ENCODE data around the gene AK2. TPM values are rescaled to one million over a fixed set of nuclear protein-coding genes. Genes with fewer than 3 reads are reported as not detected.

Gene AK2
- total RNA-seq, 1 experiment from 2014 or later = 213 TPM

DNA sequence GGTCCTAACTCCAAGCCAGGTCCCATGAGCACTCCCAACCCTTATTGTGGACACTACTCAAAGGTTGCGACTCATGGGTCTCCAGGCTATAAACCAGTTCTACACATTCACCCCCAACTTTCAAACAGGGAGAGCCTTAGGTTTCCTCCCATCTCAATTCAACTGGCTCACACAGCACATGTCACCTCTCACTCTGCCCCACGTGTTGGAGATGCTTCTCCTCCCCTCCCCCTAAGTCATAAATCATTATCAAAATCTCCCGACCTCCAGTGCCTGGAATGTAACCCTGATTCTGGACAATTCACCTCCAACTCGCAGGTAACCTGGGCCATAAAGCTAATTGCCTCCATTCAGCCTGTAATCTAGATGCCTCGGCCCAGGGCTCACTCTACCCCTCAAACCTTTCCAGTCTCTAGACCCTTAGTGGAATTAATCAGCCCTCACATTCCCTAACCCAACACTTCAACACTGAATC is 595 bp downstream of the AK2 start:
- Histone ChIP-seq H3K4me1 (ENCODE audit: insufficient read depth, low read length) (peaks cover 28% of the 10 kb centered on the region), H3K9me2 (replicated peaks; ENCODE audit: low read length) (no peaks in the 10 kb centered on the region), H3K4me3 (ENCODE audit: low read length) (peak overlapping the region; percentile 91), H3K4me2 (ENCODE audit: low read length) (peak overlapping the region; percentile 95), H3F3A (ENCODE audit: low read length, unreplicated experiment) (no peaks in the 10 kb centered on the region), H2AFZ (ENCODE audit: low read length) (peak overlapping the region; percentile 44), H3K79me2 (ENCODE audit: low read length) (peaks cover 56% of the 10 kb centered on the region), H4K20me1 (ENCODE audit: low read length) (peaks cover 36% of the 10 kb centered on the region), H3K27ac (ENCODE audit: low read length) (peak overlapping the region; percentile 66), H3K27me3 (ENCODE audit: low read length) (no peaks in the 10 kb centered on the region), H3K9me3 (ENCODE audit: low read length) (no peaks in the 10 kb centered on the region), H3K9ac (ENCODE audit: low read length) (peak overlapping the region; percentile 97), H3K36me3 (ENCODE audit: low read depth, low read length) (peaks cover 24% of the 10 kb centered on the region)
- TSS peak; percentile 54 for BruUV-seq (replicated peaks)
- intact Hi-C loops (cut with micrococcal nuclease) = loop anchor here (2.0 kb wide), 1 partner anchor 15 kb away; no protein-coding TSS in a partner anchor
- CTCF ChIA-PET = no interaction called here
- no peak for TF ChIP-seq EZH2phosphoT487 (IDR thresholded peaks at IDR 0.05; ENCODE audit: borderline replicate concordance, low read length)
- ATAC-seq (peak; percentile 14), DNase-seq (peak; percentile 23)
- POLR2A ChIA-PET (ENCODE audit: unreplicated experiment) = no interaction called here

DNA sequence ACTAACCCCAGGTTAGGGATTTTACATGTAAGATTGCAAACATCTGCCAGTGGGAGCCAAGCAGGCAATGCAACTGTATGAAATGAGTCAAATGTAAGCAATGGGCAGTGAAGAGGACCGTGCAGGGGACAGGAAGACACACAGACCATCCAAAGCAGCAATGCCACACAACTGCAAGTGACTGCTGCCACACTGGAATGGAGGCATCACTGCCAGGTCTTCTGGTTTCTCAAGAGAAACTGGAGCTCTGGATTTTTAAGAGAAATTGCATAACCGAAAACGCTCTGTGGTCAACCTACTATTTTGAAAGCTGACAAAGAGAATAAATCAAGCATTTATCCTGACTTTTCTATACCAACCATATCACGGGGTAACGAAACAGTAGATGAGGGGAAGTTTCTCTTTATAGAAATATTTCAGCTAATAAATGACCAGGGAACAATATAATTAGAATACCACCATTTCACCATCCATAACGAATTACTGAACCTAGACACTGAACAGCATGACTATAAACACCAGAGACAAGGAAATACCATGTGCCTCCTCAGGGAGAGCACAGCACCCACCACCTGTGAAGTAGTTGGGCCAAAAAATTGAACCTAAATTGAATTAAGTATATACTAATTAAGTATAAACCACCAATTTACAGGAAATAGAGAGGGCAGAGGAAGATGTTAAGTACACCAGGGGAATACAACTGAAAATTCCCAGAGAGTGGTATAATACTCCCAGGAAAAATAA is 4.4 kb downstream of the AK2 start:
- no peak overlapping the region for H3K9ac ChIP-seq (ENCODE audit: low read length)
- H4K20me1 ChIP-seq (ENCODE audit: low read length) = peaks cover 50% of the 10 kb centered on the region
- no peaks in the 10 kb centered on the region for H3K9me2 ChIP-seq (replicated peaks; ENCODE audit: low read length)
- H2AFZ ChIP-seq (ENCODE audit: low read length) = no peak overlapping the region
- H3K27ac ChIP-seq (ENCODE audit: low read length) = no peak overlapping the region
- H3K4me3 ChIP-seq (ENCODE audit: low read length) = no peak overlapping the region
- POLR2A ChIA-PET (ENCODE audit: unreplicated experiment) = no interaction called here
- peak overlapping the region; percentile 21; the same call in 1 of the 2 replicates for H3K4me2 ChIP-seq (ENCODE audit: low read length)
- no peaks in the 10 kb centered on the region for H3K27me3 ChIP-seq (ENCODE audit: low read length)
- intact Hi-C loops (cut with micrococcal nuclease) = no loop called here
- H3K4me1 ChIP-seq (ENCODE audit: insufficient read depth, low read length) = peaks cover 28% of the 10 kb centered on the region
- H3K79me2 ChIP-seq (ENCODE audit: low read length) = peaks cover 94% of the 10 kb centered on the region
- H3K9me3 ChIP-seq (ENCODE audit: low read length) = no peaks in the 10 kb centered on the region
- no peaks in the 10 kb centered on the region for H3F3A ChIP-seq (ENCODE audit: low read length, unreplicated experiment)
- ATAC-seq = no peak
- DNase-seq = no peak
- H3K36me3 ChIP-seq (ENCODE audit: low read depth, low read length) = peaks cover 50% of the 10 kb centered on the region
- CTCF ChIA-PET = interaction anchor here (0.6 kb wide), 1 partner anchor 11 kb away, joined by 3 read pairs; no protein-coding TSS in a partner anchor
- TF ChIP-seq, protein P1, sequence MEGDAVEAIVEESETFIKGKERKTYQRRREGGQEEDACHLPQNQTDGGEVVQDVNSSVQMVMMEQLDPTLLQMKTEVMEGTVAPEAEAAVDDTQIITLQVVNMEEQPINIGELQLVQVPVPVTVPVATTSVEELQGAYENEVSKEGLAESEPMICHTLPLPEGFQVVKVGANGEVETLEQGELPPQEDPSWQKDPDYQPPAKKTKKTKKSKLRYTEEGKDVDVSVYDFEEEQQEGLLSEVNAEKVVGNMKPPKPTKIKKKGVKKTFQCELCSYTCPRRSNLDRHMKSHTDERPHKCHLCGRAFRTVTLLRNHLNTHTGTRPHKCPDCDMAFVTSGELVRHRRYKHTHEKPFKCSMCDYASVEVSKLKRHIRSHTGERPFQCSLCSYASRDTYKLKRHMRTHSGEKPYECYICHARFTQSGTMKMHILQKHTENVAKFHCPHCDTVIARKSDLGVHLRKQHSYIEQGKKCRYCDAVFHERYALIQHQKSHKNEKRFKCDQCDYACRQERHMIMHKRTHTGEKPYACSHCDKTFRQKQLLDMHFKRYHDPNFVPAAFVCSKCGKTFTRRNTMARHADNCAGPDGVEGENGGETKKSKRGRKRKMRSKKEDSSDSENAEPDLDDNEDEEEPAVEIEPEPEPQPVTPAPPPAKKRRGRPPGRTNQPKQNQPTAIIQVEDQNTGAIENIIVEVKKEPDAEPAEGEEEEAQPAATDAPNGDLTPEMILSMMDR (conservative IDR thresholded peaks at IDR 0.05; ENCODE audit: low read depth, low read length) = no peak
- TF ChIP-seq EZH2 (IDR thresholded peaks at IDR 0.05; ENCODE audit: low read length, unreplicated experiment) (no peak), EZH2phosphoT487 (IDR thresholded peaks at IDR 0.05; ENCODE audit: borderline replicate concordance, low read length) (no peak)
- no TSS peak for BruUV-seq (replicated peaks)

DNA sequence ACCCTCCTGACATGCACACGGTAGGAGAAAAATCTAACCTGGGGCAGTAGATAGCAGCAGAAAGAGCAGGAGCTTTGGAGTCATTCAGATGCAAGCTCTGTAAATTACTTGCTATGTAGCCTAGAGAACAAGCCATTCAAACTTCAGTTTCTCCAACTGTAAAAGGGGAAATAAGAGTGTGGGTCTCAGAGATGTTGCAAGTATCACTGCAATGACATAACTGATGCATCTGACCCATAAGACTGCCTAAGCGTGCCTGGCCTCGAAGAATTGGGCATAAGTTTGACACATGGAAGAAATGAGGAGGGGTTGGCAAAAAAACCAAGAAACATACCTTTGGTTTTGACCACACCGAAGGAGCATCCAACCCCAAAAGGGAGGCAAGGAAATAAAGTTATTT is 5.2 kb downstream of the AK2 start:
- H3K9me2 ChIP-seq (replicated peaks; ENCODE audit: low read length) = no peaks in the 10 kb centered on the region
- TF ChIP-seq, protein P1 (conservative IDR thresholded peaks at IDR 0.05; ENCODE audit: low read depth, low read length) = no peak
- TF ChIP-seq EZH2phosphoT487 (IDR thresholded peaks at IDR 0.05; ENCODE audit: borderline replicate concordance, low read length) (no peak), EZH2 (IDR thresholded peaks at IDR 0.05; ENCODE audit: low read length, unreplicated experiment) (no peak)
- H3K4me1 ChIP-seq (ENCODE audit: insufficient read depth, low read length) = peaks cover 28% of the 10 kb centered on the region
- POLR2A ChIA-PET (ENCODE audit: unreplicated experiment) = no interaction called here
- no peak overlapping the region for H2AFZ ChIP-seq (ENCODE audit: low read length)
- DNase-seq (no peak), ATAC-seq (no peak)
- H3K79me2 ChIP-seq (ENCODE audit: low read length) = peaks cover 100% of the 10 kb centered on the region
- peaks cover 50% of the 10 kb centered on the region for H4K20me1 ChIP-seq (ENCODE audit: low read length)
- intact Hi-C loops (cut with micrococcal nuclease) = no loop called here
- BruUV-seq (replicated peaks) = no TSS peak
- no peak overlapping the region for H3K9ac ChIP-seq (ENCODE audit: low read length)
- no peaks in the 10 kb centered on the region for H3K27me3 ChIP-seq (ENCODE audit: low read length)
- peak overlapping the region; percentile 21; the same call in 1 of the 2 replicates for H3K4me2 ChIP-seq (ENCODE audit: low read length)
- CTCF ChIA-PET = no interaction called here
- no peaks in the 10 kb centered on the region for H3F3A ChIP-seq (ENCODE audit: low read length, unreplicated experiment)
- no peaks in the 10 kb centered on the region for H3K9me3 ChIP-seq (ENCODE audit: low read length)
- H3K27ac ChIP-seq (ENCODE audit: low read length) = no peak overlapping the region
- no peak overlapping the region for H3K4me3 ChIP-seq (ENCODE audit: low read length)
- H3K36me3 ChIP-seq (ENCODE audit: low read depth, low read length) = peaks cover 50% of the 10 kb centered on the region

All from PC-3 (cell line).